Measurements from ENCODE around the gene CDK11B.

CDK11B gene

DNA sequence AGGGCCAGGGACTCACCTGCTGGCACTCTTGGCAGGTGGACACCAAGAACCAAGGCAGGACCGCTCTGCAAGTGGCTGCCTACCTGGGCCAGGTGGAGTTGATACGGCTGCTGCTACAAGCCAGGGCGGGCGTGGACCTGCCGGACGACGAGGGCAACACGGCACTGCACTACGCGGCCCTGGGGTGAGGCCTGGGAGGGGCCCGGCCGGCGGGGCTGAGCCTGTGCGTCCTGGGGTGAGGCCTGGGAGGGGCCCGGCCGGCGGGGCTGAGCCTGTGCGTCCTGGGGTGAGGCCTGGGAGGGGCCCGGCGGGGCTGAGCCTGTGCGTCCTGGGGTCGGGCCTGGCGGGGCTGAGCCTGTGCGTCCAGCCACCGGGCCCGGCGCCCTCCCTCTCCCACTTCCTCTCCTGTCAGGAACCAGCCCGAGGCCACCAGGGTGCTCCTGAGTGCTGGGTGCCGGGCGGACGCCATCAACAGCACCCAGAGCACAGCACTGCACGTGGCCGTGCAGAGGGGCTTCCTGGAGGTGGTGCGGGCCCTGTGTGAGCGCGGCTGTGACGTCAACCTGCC, 31.5 kb downstream of the CDK11B start:
- DNase-seq (ENCODE audit: low spot score), result no peak

DNA sequence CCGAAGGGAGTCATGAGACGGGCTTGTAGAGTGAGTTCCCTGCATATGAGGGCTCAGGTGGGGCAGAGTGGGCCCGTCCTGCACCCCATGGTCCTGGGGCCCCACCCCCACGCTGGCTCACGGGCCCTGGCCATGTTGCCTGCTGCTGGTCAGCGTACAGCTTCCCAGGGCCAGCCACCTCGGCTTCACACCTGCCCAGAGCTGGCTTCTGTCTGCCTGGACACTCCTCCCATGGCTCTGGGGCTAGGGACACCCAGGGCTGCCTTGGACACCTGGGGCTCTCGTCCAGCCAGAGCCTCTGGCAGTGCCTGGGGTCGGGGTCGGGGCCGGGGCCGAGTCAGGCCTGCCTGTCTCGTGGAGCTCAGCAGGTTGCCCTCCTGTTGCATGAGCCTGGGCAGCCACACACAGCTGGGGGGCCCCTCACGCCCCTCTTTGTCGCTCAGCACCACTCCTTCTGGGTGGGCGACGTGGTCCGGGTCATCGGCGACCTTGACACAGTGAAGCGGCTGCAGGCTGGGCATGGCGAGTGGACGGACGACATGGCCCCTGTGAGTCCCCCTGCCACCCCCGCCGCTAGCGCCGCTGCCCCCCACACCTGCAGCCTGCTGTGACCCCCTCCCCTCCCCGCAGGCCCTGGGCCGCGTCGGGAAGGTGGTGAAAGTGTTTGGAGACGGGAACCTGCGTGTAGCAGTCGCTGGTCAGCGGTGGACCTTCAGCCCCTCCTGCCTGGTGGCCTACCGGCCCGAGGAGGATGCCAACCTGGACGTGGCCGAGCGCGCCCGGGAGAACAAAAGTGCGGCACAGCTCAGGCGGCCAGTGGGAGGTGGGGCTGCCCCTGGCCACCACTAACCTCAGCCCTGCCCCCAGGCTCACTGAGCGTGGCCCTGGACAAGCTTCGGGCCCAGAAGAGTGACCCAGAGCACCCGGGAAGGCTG, 32.3 kb downstream of the CDK11B start:
- no peak for DNase-seq (ENCODE audit: low spot score)

DNA sequence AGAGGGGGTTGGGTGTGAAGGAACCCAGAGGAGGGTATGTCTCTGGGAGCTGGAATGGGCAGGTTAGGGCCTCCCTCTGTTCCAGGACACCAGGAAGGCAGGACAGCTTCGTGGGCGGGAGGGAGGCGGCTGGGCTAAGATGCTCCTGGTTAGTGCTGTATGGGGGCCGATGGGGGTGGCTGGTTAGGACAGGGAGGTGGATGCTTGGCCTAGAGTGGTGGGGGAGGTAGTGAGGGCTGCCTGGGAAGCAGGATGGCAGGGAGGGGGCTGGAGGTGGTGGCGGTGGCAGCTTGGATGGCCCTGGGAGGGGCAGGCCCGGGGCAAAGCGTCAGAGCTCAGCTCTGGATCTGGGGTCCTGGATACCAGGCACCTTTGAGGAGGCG, 33.0 kb downstream of the CDK11B start:
- DNase-seq (ENCODE audit: low spot score), result no peak

DNA sequence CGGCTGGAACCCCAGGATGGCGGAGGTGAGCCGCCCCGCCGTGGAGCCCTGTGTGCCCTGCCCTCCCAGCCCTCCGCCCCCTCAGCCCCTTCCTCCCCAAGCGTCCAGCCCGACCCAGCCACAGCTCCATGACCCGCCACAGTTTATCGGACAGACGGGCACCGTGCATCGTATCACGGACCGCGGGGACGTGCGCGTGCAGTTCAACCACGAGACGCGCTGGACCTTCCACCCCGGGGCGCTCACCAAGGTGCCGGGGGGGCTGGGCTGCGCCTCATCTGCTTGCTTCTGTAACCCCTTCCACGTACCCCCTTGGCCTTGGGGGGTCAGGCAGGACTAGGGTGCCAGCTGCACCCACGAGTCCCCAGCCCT, 33.4 kb downstream of the CDK11B start:
- DNase-seq (ENCODE audit: low spot score), result no peak

DNA sequence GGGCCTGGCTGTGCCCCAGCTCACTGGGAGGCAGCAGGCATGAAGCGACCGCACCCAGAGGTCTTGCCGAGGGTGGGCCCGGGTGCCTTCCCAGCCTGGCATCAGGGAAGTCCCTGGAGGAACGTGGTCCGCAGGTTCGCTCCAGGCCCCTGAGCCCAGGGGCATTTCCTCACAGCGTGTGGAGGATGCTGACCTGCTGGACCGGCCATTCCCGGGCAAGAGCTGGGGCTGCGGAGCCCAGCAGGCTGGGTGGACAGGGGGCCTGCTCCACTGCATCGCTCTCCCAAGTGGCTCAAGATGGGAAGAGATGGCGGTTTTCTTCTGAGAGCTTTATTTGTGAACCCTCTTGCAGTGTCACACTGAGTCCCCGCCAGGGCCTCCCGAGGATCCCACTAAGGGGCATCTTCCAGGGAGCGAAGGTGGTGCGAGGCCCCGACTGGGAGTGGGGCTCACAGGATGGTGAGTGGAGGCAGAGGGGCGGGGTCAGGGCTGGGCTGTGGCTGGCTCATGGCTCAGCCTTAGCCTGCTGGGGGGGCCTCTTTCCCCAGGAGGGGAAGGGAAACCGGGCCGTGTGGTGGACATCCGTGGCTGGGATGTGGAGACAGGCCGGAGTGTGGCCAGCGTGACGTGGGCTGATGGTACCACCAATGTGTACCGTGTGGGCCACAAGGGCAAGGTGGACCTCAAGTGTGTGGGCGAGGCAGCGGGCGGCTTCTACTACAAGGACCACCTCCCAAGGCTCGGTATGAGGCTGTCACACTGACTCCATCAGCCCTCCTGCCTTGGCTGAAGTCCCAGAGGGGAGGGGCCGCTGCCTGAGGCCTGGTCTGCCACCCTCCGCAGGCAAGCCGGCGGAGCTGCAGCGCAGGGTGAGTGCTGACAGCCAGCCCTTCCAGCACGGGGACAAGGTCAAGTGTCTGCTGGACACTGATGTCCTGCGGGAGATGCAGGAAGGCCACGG, 34.1 kb downstream of the CDK11B start:
- DNase-seq (ENCODE audit: low spot score), result no peak

DNA sequence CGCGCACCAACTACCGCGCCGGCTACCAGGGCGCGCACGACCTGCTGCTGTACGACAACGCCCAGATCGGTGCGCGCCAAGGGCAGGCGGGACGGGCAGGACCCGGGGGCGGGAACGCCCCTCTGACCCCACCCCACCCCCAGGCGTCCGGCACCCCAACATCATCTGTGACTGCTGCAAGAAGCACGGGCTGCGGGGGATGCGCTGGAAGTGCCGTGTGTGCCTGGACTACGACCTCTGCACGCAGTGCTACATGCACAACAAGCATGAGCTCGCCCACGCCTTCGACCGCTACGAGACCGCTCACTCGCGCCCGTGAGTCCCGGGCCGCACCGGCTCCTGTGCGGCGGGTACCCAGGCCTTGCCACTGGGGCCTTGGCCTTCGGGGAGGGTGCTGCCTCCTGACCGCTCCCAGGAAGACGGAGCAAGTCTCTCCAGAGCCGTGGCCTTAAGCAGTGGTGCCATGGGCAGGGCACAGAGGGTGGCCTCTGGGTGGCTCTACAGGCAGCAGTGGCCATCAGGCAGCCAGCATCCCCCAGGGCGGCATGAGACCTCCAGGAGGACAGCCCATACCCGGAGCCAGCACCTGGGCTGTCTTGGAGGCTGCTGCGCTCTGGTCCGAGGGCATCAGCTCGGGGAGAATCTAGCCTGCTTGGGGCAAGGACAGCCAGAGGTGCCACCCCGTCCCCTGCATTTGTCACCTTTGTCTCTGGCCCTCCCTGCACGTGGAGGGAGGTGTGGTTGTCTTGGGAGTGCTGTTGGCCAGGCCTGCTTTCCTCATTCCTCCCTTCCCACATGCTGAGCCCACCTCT, 35.0 kb downstream of the CDK11B start:
- DNase-seq (ENCODE audit: low spot score), result no peak

DNA sequence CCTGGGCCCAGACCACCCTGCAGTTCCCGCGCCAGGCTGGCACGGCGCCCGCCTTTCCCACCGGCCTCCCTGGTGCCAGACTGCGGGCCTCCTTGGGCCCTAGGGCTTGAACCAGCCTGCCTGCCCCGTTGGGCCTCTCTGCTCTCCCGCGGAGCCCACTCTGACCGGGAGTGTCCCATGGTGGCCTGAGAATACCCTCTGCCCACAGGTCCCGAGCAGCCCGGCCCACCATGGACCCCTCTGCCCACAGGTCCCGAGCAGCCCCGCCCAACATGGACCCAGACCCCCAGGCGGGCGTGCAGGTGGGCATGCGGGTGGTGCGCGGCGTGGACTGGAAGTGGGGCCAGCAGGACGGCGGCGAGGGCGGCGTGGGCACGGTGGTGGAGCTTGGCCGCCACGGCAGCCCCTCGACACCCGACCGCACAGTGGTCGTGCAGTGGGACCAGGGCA, 35.6 kb downstream of the CDK11B start:
- no peak for DNase-seq (ENCODE audit: low spot score)

DNA sequence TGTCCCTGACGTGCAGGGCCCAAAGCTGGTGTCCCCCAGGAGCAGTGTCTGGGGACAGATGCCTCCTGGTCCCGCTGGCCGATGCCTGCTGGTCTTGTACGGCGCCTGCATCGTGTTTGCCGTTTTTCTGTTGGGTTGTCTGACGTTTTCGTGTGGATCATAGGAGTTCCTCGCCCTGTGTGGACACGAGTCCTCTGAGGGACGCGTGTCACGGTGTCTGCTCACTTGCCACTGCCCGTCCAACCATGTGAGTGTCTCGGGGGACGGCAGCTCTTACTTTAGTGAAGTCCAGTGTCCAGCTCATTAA, 36.1 kb downstream of the CDK11B start:
- DNase-seq (ENCODE audit: low spot score), result no peak

DNA sequence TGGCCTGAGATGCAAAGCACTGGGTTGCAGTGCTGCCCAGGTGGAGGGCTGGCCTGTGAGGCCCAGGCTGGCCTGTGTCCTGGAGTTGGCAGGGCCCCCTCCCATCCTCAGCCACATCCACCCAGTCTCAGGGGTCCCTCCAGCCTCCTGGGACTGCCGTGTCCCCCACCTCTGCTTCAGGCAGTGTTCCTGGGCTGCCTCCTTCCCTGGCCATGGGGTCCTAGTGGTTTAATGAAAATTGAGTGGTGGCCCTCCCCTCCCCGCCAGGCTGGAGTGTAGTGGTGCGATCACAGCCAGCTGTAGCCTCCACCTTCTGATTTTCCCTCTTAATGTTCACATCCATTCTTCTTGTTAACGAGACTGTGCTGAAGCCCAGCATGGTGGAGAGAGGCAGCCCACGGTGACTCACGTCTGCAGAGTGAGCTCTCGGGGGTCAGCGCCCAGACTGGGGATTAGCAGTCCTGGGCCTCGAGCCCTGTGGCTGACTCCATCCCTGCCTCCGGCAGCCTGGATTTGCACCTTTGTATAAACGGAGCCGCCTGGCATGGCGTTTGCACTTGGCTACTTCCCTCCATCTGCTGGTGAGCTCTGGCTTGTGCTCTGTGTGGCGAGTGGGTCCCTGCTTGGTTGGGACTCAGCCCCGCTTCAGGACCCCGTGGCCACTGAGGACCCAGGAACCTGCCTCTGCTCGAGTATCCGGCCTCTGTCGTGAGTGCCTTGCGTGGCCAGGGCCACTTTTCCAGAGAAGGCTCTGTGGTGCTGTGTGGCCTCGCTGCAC, 36.6 kb downstream of the CDK11B start:
- no peak for DNase-seq (ENCODE audit: low spot score)

DNA sequence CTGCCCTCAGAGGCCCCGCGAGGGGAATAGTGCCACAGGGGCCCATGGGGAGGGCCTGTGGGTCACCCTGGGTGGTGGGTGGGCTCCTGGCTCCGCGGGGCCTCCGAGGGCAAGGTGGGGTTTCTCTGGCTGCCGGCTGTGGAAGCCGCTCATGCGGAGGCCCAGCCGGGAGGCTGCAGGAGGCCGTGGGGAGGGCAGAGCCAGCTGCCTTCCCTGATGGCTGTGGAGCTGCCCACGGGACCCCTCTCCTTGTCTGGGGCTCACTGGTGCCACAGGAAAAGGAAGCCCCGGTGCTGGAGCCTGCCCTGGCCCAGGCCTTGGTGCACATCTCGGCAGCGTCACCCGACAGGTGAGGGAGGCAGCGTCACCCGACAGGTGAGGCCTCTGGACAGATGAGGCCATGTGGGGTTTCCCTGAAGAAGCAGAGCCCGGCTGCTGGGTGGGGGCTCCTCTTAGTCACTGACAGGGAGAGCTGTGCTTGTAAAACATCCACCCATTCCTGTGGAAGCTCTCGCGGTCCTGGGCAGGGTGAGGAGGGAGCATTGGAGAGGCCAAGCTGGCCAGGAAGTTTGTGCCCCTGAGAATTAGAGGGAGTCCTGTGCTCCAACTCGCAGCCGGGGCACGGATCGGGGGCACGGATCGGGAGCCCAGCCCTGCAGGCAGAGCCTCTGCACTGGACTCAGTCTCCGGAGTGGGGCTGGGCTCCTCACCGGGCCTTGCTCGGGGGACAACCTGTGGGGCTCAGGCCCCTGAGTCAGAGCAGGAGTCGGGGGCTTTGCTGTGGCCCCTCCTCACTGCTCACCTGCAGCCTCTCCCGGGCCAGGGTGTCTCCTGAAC, 37.4 kb downstream of the CDK11B start:
- no peak for DNase-seq (ENCODE audit: low spot score)

DNA sequence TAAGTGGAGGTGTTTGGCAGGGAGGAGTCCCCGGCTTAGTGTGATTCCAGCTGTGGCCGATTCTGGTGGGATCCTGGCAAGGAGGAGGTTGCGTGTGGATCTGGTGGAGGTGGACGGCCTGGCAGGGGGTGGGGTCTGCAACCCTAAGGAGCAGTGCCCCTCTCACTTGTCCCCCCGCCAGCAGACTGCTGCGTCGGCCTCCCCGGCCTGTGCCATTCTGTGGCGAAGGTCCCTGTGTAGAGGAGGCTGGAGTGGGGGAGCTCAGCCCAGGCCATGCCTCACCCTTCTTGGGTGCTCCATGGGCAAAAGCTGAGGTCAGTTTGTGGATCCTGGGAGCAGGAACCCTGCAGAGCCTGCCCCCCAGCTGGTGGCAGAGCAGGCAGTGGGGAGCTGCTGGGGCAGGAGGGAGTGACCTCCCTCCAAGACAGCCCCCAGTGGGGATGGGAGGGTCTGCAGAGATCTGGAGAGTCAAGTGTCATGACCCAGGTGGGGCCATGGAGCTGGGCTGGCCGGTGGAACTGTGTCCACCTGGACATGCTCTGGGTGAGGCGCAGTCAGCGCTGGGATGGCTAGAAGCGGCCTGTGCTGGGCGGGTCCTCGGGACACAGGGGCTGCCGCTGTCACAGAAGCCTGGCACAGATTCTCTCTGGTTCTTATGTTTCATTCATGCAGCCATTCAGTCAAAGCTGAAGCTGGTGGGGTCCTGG, 38.2 kb downstream of the CDK11B start:
- no peak for DNase-seq (ENCODE audit: low spot score)

DNA sequence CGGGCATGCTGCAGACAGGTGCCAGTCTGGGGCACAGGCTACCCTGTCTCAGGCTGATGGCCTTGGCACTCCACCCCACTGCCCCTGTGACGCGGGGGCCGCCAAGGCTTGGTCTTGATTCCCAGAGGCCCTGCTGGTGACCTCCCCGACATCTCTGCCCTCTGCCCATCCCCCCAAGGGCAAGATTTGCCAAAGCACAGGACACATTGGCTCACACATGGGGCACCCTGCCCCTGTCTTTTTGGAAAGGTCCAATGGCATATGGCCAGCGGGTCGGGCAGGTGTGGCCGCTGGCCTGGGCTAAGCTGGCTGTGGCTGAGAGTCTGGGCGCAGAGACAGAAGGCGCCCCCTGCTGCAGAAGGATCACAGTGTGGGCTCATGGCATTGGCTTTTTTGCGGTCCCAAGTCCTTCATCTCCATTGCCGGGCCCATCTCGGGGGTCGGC, 38.9 kb downstream of the CDK11B start:
- DNase-seq (ENCODE audit: low spot score), result no peak

DNA sequence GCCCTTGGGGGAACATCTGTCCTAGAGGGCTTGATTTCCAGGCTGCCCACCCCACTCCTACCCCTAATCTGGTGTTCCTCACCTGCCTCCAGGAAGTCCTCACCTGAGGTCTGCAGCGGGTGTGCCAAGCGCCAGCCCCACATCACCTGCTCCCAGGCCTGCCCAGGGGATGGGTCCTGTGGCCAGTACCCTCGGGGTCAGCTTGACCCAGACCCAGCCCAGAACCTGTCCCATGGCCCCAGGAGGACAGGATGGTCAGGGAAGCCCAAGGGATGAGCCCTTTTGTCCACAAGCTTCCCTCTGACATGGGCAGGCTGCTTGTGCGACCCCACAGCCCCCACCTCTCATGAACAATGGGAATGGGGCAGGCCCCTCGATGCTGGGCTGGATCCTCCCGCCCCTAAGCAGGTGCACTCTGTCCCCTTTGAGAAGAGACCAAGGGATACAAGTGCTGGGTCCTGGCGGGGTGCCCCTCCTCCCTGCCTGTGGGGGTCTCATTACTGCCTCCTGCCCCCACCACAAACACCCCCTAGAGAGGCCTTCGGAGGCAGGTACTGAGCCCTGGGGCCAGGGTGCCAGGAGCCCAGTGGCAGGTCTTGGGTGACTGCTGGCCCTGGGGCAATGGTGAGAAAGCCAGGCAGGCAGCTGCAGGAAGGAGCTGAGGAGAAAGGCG, 40.3 kb downstream of the CDK11B start:
- DNase-seq (ENCODE audit: low spot score), result no peak

DNA sequence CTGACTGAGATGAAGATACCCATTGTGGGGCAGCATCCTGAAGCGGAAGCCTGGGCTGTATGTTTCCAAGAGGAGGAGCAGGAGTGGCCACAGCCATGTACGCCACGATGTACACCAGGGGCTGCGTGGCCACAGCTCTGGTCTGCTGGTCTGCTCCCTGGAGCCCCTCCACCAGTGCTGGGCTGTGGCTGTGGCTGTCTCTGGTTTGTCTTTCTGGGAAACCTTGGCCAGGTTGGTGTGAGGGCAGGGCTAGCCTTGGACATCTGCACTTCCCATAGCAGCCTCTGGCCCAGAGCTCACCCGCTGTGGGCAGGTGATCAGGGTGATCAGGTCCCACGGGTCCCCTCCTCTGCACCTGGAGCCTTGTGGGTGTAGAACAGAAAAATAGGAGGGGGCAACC, 40.9 kb downstream of the CDK11B start:
- no peak for DNase-seq (ENCODE audit: low spot score)

DNA sequence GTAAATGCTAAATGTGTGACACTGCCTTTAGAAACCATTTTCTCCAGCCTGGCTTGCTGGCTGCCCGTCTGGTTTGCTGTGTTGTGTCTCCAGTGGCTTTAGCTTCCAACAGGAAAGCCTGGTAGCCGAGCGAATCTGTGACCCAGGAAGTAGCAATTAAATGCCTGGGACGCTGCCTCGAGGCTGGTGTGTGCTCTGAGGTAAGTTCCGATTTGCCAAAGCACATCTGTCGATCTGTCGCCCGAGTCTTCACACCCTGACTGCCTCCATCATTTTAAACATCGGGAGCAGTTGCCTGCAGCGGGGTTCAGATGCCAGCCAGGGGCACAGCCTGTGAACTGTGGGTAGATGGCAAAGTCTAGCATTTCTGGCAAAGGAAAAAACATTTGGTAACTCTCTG, 41.3 kb downstream of the CDK11B start:
- no peak for DNase-seq (ENCODE audit: low spot score)

DNA sequence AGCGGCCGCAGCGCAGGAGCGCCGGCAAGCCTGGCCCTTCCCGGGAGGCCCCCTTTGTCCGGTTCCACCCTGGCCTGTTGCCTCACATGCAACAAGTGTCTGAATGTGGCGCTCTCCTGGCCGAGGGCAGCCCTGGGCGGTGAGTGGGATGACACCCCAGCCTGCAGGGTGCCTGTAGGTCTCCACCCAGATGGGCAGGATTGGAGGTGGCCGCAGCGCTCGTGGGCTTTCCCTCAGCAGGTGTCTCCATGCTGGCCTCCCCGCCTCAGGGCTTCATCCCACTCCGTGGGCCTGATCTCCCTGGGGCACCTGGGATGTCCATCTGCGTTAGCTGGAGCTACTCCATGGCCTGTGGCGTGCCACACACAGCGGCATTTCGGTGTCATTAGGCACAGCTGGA, 42.0 kb downstream of the CDK11B start:
- DNase-seq (ENCODE audit: low spot score), result no peak

DNA sequence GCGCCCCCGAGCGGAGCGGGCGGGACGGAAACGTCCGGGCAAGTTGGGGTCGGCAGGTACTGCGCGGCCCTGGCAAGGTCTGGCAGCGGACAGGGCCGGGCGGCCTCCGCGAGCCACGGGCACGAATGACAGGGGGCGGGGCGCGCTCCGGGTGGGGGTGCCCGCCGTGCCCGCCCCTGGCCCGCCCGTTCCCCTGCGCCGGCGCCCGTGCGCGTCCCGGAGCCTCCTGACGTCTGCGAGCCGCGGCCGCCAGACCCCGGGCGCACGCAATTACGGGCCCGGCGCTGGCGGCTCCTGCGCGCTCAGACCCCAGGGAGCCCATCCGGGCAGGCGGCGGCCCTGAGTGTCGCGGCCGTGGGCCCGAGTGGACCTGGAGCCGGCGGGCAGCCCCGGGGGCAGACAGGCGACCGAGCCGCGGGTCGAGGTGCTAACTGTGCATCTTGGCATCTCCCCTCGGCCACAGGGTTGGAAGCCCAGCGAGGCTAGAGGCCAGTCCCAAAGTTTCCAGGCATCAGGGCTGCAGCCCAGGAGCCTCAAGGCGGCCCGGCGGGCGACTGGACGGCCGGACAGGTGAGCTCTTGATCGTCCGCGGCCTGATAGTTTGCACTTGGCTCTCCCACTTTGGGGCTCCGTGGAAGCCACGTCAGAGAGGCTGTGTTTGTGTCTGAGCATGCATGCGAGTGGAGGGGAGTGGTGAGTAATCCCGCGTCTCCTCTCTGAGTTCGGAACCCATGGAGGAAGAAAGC, 42.6 kb downstream of the CDK11B start:
- peak; percentile 91 for DNase-seq (ENCODE audit: low spot score)

Measured in GM03348 (cell line).